ENCODE results near the gene XPO4. TPM values are rescaled to one million over a fixed set of nuclear protein-coding genes. Genes with fewer than 3 reads are reported as not detected.

The XPO4 gene
- total and polyA plus RNA-seq, 7 donors = 1.8 to 26.8 (median 15.6) TPM

GRCh38 chr13:20823071-20823470 is 79.5 kb downstream of the XPO4 start:
- H3K27me3 ChIP-seq = no peaks in the 10 kb centered on the region
- H3K36me3 ChIP-seq = no peaks in the 10 kb centered on the region
- TF ChIP-seq CTCF (IDR thresholded peaks at IDR 0.05) (no peak), POLR2AphosphoS5 (IDR thresholded peaks at IDR 0.05) (no peak), POLR2A (IDR thresholded peaks at IDR 0.05) (no peak), EP300 (IDR thresholded peaks at IDR 0.05) (no peak)
- H3K9me3 ChIP-seq = no peaks in the 10 kb centered on the region
- intact Hi-C loops (cut with DNase I) = loop anchor here (10.0 kb wide), 1 partner anchor 258 kb away; the partner anchor contains the start of gene IFT88
- 97 to 98% methylated on average over 1 of the region's 1 CpG for WGBS, 2 donors
- peaks cover 0 to 55% (median 40%) of the 10 kb centered on the region in 4 donors for H3K4me1 ChIP-seq
- H3K4me3 ChIP-seq = no peak overlapping the region
- no peak for DNase-seq
- H3K27ac ChIP-seq = peak overlapping the region in 1 of 4 donors; percentile 33

- no peak for TF ChIP-seq POLR2AphosphoS5 (IDR thresholded peaks at IDR 0.05)
- Histone ChIP-seq H3K27ac (peak overlapping the region in 1 of 4 donors; percentile 60), H3K36me3 (no peaks in the 10 kb centered on the region), H3K9me3 (no peaks in the 10 kb centered on the region), H3K4me3 (no peak overlapping the region), H3K27me3 (no peaks in the 10 kb centered on the region), H3K4me1 (peaks cover 0 to 56% (median 37%) of the 10 kb centered on the region in 4 donors)
- 96 to 100% methylated on average over 1 of the region's 1 CpG for WGBS, 2 donors
- intact Hi-C loops (cut with DNase I) = loop anchor here (10.0 kb wide), 1 partner anchor 258 kb away; the partner anchor contains the start of gene IFT88
- no peak for DNase-seq
These were observed 80.1 kb downstream of the XPO4 start for GRCh38 chr13:20822406-20822805.

GRCh38 chr13:20819715-20820114 is 82.8 kb downstream of the XPO4 start:
- no peak for DNase-seq
- H3K9me3 ChIP-seq = no peaks in the 10 kb centered on the region
- no peaks in the 10 kb centered on the region for H3K27me3 ChIP-seq
- peaks cover 0 to 41% (median 26%) of the 10 kb centered on the region in 4 donors for H3K4me1 ChIP-seq
- no peaks in the 10 kb centered on the region for H3K36me3 ChIP-seq
- H3K27ac ChIP-seq = peak overlapping the region in 1 of 4 donors; percentile 60
- WGBS, 2 donors = 95 to 98% methylated on average over 3 of the region's 3 CpGs
- TF ChIP-seq POLR2A (IDR thresholded peaks at IDR 0.05) = no peak
- no peak for TF ChIP-seq EP300 (IDR thresholded peaks at IDR 0.05)
- no peak for TF ChIP-seq POLR2AphosphoS5 (IDR thresholded peaks at IDR 0.05)
- no peak for TF ChIP-seq CTCF (IDR thresholded peaks at IDR 0.05)
- intact Hi-C loops (cut with DNase I) = loop anchor here (10.0 kb wide), 2 partner anchors 245 to 255 kb away; partner anchors contain the start of genes IFT88 and LATS2
- no peak overlapping the region for H3K4me3 ChIP-seq

- TF ChIP-seq POLR2AphosphoS5 (IDR thresholded peaks at IDR 0.05) = no peak
- TF ChIP-seq POLR2A (IDR thresholded peaks at IDR 0.05) = no peak
- TF ChIP-seq CTCF (IDR thresholded peaks at IDR 0.05) = no peak
- no peak for TF ChIP-seq EP300 (IDR thresholded peaks at IDR 0.05)
- Histone ChIP-seq H3K4me1 (peaks cover 0 to 50% (median 31%) of the 10 kb centered on the region in 4 donors), H3K36me3 (no peaks in the 10 kb centered on the region), H3K27ac (peak overlapping the region in 3 of 4 donors; percentile 72 to 81 (median 80)), H3K9me3 (no peaks in the 10 kb centered on the region), H3K27me3 (no peaks in the 10 kb centered on the region), H3K4me3 (no peak overlapping the region)
- WGBS, 2 donors = 65 to 75% methylated on average over 1 of the region's 1 CpG
- no peak for DNase-seq
- intact Hi-C loops (cut with DNase I) = loop anchor here (10.0 kb wide), 1 partner anchor 249 kb away; the partner anchor contains the start of gene LATS2
These were observed 87.1 kb downstream of the XPO4 start for GRCh38 chr13:20815464-20815863.

- intact Hi-C loops (cut with DNase I) = loop anchor here (10.0 kb wide), 1 partner anchor 250 kb away; the partner anchor contains the start of gene LATS2
- no peaks in the 10 kb centered on the region for H3K36me3 ChIP-seq
These were observed 88.2 kb downstream of the XPO4 start for GRCh38 chr13:20814224-20814910.

More at GRCh38 chr13:20814224-20814910, 88.2 kb downstream of the XPO4 start:
- Histone ChIP-seq H3K9me3 (no peaks in the 10 kb centered on the region), H3K27ac (peak overlapping the region; percentile 62 to 81 (median 76)), H3K27me3 (no peaks in the 10 kb centered on the region), H3K4me3 (no peak overlapping the region), H3K4me1 (peaks cover 0 to 42% (median 27%) of the 10 kb centered on the region in 4 donors)
- DNase-seq = peak; percentile 93
- TF ChIP-seq CTCF (IDR thresholded peaks at IDR 0.05) = no peak
- peak in 1 of 4 donors; percentile 55 for TF ChIP-seq EP300 (IDR thresholded peaks at IDR 0.05)
- TF ChIP-seq POLR2AphosphoS5 (IDR thresholded peaks at IDR 0.05) = peak; percentile 39 to 89 (median 75)
- TF ChIP-seq POLR2A (IDR thresholded peaks at IDR 0.05) = no peak
- 41 to 70% methylated on average over 5 of the region's 5 CpGs for WGBS, 2 donors

Measured in sigmoid colon (tissue), 7 donors.